GM18499 (cell line): ENCODE data around the gene PPP1R26.
"Not testable (repeated sequence)": the region's sequence is repeated elsewhere in the genome, so short reads cannot be mapped to it uniquely, and the experiment has no call there.

Source experiments
- ATAC-seq: cut with Tn5 transposase; IDR thresholded peaks from one replicate; pipeline ENCODE4 v1.9.1; 2021; ENCODE audit warnings: moderate number of reproducible peaks; ENCODE audit not compliant: insufficient read depth, unreplicated experiment

Gene PPP1R26

DNA sequence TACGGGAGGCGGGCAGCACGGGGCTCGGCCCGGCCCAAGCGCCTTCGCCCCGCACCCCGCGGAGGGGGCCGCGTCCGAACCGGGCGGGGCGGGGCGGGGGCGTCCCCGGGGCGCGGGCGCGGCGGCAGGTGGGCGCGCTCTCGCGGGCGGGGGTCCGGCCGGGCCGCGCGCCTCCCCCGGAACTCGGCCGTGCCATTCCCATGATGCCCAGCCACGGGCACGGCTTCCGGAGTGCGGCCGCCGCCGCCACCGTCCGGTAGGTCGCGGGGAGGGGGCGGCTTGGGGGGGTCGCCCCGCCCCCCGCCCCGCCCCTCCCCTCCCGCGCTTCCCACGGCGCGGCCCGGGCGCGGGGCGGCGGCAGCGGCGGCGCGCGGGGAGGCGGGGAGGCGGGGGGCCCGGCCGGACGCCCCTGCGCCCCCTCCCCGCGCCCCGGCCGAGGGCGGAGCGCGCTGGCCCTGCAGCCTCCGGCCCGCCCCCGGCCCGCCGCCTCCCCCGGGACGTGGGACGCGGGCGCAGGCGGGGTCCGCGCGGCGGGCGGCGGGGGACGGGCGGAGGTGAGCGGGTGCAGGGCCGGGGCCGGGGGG, at the start of gene PPP1R26:
TSS of gene PPP1R26 (plus strand) at position 314 of the 584 bp plus-strand sequence. CDS start 4,729 bp downstream, outside the sequence.
- ATAC-seq = no peak

- no peak for ATAC-seq
These were observed 42.3 kb upstream of the PPP1R26 start for GRCh38 chr9:135437259-135437658.

- not testable (repeated sequence) for ATAC-seq
These were observed 41.9 kb upstream of the PPP1R26 start for GRCh38 chr9:135437696-135438095.

DNA sequence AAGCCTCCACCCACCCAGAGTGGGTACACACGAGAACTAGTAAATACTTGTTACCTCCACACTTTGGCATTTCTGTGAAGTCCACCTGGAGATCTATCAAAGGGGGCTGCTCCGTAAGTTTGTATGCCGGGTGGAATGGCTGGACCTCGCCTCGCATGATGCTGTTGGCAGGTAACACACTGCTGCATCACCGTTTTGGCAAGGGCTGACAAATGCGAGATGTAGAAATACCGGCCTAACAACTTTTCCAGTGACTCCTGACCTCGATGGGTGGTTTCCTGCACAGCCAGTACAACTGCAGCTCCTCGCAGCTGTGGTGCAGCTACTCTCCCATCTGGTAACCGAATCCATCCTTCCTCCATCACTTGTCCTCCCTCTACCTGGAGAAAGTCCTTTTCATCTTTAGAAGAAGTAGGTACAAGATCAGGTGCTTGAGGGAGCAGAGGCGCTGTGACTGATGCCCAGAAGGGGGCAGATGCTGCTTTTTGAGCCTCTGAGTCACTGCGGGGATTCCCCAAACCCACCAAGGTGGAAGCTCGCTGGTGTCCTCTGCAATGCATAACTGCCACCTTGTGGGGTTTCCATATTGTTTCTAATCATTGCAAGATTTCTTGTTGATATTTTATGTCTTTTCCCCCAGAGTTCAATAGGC, 40.9 kb upstream of the PPP1R26 start:
- not testable (repeated sequence) for ATAC-seq

DNA sequence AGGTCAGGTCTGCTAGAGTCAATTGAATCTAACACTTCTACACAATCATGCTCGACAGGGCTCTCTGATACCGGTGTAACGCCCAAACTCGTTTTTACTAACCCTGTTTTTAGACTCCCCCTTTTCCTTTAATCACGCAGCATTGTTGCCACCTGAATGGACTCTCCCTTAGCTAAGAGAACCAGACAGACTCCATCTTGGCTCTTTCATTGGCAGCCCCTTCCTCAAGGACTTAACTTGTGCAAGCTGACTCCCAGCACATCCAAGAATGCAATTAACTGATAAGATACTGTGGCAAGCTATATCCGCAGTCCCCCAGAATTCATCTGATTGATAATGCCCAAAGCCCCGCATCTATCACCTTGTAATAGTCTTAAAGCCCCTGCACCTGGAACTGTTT, 40.1 kb upstream of the PPP1R26 start:
- ATAC-seq = not testable (repeated sequence)

DNA sequence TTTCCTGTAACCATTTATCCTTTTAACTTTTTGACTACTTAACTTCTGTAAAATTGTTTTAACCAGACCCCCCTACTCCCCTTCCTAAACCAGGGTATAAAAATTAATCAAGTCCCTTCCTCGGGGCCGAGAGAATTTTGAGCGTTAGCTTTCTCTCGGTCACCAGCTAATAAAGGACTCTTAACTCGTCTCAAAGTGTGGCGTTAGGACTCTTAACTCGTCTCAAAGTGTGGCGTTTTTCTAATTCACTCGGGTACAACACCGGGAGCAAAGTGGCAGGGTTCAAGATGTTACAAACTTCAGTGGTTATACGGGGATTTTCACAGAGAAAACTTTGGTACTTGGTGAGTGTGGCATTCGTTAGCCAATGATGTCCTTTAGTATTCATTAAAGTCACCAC, 39.7 kb upstream of the PPP1R26 start:
- no peak for ATAC-seq

DNA sequence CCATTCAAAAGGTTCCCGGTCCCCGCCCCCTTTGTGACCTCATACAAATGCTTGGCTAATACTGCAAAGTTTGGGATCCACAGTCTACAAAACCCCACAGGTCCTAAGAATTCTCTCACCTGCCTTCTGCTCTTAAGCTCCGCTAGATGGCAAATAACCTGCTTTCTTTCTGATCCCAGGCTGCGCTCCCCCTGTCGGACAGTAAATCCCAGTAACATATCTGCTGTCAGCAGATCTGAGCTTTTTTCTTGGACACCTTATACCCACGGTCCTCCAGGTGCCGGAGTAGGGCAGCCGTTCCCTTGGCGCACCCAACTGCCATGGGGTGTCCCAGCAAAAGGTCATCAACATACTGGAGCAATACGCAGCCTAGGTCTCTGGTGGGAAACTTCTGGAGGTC, 39.0 kb upstream of the PPP1R26 start:
- ATAC-seq = no peak

DNA sequence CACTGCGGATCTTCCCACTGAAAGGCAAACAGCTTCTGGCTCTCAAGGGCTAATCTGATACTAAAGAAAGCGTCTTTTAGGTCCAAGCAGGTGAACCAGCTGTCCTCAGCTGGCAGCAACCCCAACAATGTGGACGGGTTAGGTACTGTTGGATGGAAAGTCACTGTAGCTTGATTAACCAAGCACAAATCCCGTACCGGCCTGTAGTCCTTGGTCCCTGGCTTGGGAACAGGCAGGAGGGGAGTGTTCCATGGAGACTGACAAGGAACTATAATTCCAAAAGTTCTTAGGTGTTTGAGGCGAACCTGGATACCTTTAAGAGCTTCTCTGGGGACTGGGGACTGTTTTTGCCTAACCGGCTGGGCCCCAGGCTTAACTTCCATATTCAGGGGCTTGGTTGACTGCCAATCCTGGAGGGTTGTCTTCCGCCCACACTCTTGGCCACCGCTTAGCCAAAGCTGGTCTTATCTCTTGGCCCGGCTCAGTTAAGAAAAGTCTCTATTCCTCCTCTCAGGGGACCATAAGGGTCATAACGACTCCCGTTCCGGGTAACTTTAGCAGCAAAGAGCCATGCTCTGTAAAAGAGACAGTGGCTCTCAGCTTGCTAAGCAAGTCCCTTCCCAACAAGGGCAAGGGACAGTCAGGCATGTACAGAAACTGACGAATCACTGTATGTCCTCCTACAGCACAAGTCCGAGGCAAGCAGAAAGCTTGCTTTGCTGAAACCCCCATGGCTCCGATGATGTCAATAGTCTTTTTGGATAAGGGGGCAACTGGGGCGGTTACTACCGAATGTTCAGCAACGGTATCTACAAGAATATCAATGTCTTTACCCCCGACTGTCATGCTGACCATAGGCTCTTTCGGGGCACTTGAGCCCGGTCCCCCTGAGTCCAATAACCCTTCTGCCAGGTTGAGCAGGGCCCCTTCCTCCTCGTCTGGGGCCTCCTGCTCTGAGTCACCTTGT, 38.2 kb upstream of the PPP1R26 start:
- not testable (repeated sequence) for ATAC-seq

- ATAC-seq = no peak
These were observed 37.5 kb upstream of the PPP1R26 start for GRCh38 chr9:135442075-135442474.

DNA sequence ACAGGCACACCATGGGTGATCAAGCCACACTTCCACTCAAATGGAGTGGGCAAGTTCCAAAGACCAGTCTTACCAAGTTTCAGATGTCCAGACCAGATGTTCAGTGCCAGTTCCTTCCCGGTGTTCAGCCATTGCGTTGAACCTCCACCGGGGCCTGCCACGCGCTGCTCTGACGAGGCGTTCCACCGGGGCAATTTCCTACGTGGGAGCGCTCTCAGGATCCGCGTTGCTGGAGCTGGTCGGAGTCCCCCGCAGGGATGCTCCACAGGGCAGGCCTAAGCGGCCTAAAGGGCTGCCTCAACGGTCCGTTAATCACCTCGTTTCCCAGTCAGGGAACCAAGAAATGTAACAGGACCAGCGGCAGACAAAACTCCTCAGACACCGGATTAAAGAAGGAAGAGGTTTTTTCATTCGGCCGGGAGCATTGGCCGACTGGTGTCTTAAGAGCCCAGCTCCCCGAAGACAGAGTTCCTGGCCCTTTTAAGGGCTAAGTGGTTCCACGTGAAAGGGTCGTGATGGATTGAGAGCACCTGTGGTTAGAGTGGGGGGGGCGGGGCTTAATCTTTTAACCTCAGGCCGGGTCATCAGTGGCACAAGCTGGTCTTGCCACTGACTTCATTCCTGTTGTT, 35.7 kb upstream of the PPP1R26 start:
- no peak for ATAC-seq

GRCh38 chr9:135447126-135447525, 32.5 kb upstream of the PPP1R26 start:
- ATAC-seq = no peak

DNA sequence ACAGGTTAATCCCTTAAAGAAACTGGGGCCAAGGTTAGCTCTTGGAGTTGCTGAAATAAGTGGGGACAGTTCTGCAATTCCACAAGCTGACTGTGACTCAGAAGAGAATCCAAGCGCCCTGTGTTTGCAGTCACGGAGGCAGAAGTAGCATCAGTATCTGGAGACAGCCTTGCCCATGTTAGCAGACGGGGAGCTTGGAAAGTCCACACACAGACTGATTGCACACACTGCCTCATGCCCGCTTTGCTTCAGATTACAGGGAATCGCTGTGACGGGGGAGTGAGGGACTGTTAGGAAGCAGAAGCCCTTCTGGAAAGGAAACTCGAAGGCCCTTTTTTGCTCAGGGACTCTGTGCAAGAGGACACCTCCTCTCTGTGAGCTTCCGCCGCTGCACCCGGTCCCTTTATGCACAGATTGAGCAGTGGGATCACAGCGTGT, 30.9 kb upstream of the PPP1R26 start:
- ATAC-seq = no peak

GRCh38 chr9:135449532-135449931, 30.1 kb upstream of the PPP1R26 start:
- not testable (repeated sequence) for ATAC-seq

- ATAC-seq = no peak
These were observed 28.6 kb upstream of the PPP1R26 start for GRCh38 chr9:135450956-135451355.

GRCh38 chr9:135451909-135452308, 27.7 kb upstream of the PPP1R26 start:
- not testable (repeated sequence) for ATAC-seq

- no peak for ATAC-seq
These were observed 24.8 kb upstream of the PPP1R26 start for GRCh38 chr9:135454737-135455136.

DNA sequence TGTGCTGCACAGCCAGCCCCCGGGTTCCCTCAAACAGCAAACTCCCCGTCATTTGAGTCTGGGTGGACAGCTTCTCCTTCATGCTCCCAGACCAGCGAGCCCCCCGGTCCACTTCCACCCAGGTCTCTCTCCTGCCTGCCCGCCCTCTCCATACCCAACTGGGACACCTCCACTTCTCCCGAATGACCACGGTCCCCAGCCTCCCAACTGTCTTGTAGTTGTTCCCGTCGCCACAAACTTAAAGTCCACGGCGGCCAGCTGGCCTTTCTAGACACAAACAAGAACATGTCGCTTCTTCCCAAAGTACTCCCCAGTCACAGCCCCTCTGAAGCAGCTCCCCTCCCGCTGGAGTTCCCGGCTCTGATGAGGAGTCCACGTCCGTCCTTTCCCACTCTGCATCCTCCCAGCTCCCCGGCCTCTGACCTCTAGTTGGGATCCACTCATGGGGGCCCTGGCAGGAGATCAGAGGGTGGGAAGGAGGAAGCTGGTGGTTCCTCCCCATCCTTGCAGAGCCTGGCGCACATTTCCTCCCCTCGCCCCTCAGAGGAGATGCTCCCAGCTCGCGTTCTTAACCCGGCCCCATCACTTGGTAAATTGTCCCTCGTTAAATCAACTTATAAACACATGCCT, 24.1 kb upstream of the PPP1R26 start:
- ATAC-seq = no peak

DNA sequence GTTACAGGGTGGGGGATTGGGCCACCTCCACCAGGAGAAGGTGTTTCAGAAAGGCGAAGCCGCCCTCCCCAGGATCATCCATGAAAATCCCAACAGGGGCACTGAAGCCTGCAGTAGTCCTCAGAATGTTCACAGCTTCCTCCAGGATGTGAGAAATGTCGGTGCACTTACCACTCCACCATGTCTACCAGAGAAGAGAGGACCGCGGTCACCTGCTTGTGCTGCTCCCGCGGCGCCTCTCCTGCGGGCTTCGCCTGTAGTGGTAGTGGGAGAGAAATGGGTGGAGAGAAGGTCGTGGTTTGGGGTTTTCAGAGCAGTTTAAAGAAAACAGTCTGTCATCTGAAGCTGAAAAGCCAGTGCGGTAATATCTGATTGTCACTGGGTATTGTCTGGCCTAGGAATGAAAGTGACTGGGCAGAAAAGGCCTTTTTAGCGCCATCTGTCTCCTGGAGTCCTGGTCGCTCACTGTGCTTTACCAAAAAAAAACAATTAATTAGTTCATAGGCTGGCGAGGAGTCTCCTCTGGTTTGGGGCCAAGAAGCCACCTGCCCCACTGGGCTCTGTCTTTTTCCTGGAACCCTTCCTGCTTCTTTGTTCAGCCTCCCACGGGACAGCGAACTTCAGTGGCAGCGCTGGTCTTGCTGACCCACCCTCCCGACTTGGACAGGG, 23.0 kb upstream of the PPP1R26 start:
- no peak for ATAC-seq

DNA sequence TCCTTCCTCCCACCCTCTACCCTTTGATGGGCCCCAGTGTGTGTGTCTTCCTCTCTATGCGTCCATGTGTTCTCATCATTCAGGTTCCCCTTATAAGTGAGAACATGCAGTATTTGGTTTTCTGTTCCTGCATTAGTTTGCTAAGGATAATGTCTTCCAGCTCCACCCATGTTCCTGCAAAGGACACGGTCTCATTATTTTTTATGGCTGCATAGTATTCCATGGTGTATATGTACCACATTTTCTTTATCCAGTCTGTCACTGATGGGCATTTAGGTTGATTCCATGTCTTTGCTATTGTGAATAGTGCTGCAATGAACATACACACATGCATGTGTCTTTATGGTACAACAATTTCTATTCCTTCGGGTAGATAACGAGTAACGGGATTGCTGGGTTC, 21.1 kb upstream of the PPP1R26 start:
- not testable (repeated sequence) for ATAC-seq

GRCh38 chr9:135461936-135462335, 17.6 kb upstream of the PPP1R26 start:
- ATAC-seq = no peak
